ENCODE measurements around the gene YTHDC1. TPM values are rescaled to one million over a fixed set of nuclear protein-coding genes. Genes with fewer than 3 reads are reported as not detected.
A peak's percentile ranks its signal among the peaks of the same experiment; 100 is the strongest.

The YTHDC1 gene
- total and polyA plus RNA-seq, 2 of the 4 experiments (the other 2 are of a cell fraction): 31.9 to 32.7 TPM

- DNase-seq (peak; percentile 70), ATAC-seq (ENCODE audit: low read depth) (peak; percentile 70)
- peak overlapping the region; percentile 49; the same call in 1 of the 2 replicates for H3K14ac ChIP-seq (replicated peaks; ENCODE audit: low read depth, low read length)
- H4K5ac ChIP-seq (ENCODE audit: low read depth, low read length): peak overlapping the region; percentile 45; the same call in 1 of the 2 replicates
- no peaks in the 10 kb centered on the region for H3K79me1 ChIP-seq (ENCODE audit: low read depth in 1 of 2, low read length in 2 of 2)
- H4K91ac ChIP-seq (ENCODE audit: insufficient read depth, low read depth, low read length): no peak overlapping the region
- BruUV-seq (replicated peaks): no TSS peak
- no peaks in the 10 kb centered on the region for H3K9me1 ChIP-seq (ENCODE audit: insufficient read depth, low read length)
- no peak overlapping the region for H3K4me3 ChIP-seq (ENCODE audit: insufficient read depth, low read depth, low read length)
- peak overlapping the region; percentile 73 for H2BK120ac ChIP-seq (ENCODE audit: low read depth, low read length)
- H2AK5ac ChIP-seq (ENCODE audit: low read depth, low read length): peak overlapping the region; percentile 5; the same call in 1 of the 2 replicates
- H3K9ac ChIP-seq (ENCODE audit: low read depth, low read length): no peak overlapping the region
- no peak overlapping the region for H3K23ac ChIP-seq (ENCODE audit: low read depth, low read length)
- peak overlapping the region in 1 of 2 experiments; percentile 72; a peak in 2 of 4 replicates for H4K8ac ChIP-seq (ENCODE audit: low read depth in 2 of 2, low read length in 2 of 2)
- intact Hi-C loops (cut with micrococcal nuclease) (loop anchor here (1.0 kb wide), 1 partner anchor 11 kb away; the partner anchor contains the start of gene YTHDC1), in situ Hi-C loops (cut with MboI; ENCODE audit: low sequenced_read_pairs) (no loop called here), dilution Hi-C loops (cut with HindIII; ENCODE audit: low sequenced_read_pairs, unreplicated experiment) (no loop called here)
- no peaks in the 10 kb centered on the region for H4K20me1 ChIP-seq (ENCODE audit: insufficient read depth, low read length)
- H2AK9ac ChIP-seq (replicated peaks; ENCODE audit: low read depth, low read length, poor library complexity): no peak overlapping the region
- ChIA-PET CTCF (interaction anchor here (1.5 kb wide), 1 partner anchor 11 kb away, joined by 4 read pairs; no protein-coding TSS in a partner anchor), POLR2A (ENCODE audit: unreplicated experiment) (no interaction called here)
- H3K18ac ChIP-seq (ENCODE audit: low read depth, low read length): peak overlapping the region; percentile 26; the same call in 1 of the 2 replicates
- peak overlapping the region; percentile 30 for H3K4ac ChIP-seq (ENCODE audit: low read depth, low read length)
- H3K36me3 ChIP-seq (ENCODE audit: control insufficient read depth, insufficient read depth, low read length): no peaks in the 10 kb centered on the region; the same call in 1 of the 2 replicates
- peak overlapping the region; percentile 80 for H2BK5ac ChIP-seq (ENCODE audit: low read depth, low read length, poor library complexity, severe bottlenecking)
- peaks cover 6% of the 10 kb centered on the region for H3K4me1 ChIP-seq (ENCODE audit: control insufficient read depth, insufficient read depth, low read length)
- H2BK15ac ChIP-seq (ENCODE audit: low read depth, low read length): no peak overlapping the region
- H2BK20ac ChIP-seq (ENCODE audit: low read depth, low read length): peak overlapping the region; percentile 9; the same call in 1 of the 2 replicates
- no peak overlapping the region for H3K4me2 ChIP-seq (ENCODE audit: low read depth, low read length)
- TF ChIP-seq RCOR1 (IDR thresholded peaks at IDR 0.05; ENCODE audit: insufficient replicate concordance, low read length): peak; percentile 11
- TF ChIP-seq, protein P1, sequence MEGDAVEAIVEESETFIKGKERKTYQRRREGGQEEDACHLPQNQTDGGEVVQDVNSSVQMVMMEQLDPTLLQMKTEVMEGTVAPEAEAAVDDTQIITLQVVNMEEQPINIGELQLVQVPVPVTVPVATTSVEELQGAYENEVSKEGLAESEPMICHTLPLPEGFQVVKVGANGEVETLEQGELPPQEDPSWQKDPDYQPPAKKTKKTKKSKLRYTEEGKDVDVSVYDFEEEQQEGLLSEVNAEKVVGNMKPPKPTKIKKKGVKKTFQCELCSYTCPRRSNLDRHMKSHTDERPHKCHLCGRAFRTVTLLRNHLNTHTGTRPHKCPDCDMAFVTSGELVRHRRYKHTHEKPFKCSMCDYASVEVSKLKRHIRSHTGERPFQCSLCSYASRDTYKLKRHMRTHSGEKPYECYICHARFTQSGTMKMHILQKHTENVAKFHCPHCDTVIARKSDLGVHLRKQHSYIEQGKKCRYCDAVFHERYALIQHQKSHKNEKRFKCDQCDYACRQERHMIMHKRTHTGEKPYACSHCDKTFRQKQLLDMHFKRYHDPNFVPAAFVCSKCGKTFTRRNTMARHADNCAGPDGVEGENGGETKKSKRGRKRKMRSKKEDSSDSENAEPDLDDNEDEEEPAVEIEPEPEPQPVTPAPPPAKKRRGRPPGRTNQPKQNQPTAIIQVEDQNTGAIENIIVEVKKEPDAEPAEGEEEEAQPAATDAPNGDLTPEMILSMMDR (conservative IDR thresholded peaks at IDR 0.05; ENCODE audit: low read depth, low read length): no peak
- no peak for TF ChIP-seq ELK1 (IDR thresholded peaks at IDR 0.05; ENCODE audit: borderline replicate concordance, low read depth, low read length)
- peak; percentile 80 for TF ChIP-seq BHLHE40 (IDR thresholded peaks at IDR 0.05; ENCODE audit: low read depth, low read length)
- no peak for TF ChIP-seq MXI1 (IDR thresholded peaks at IDR 0.05; ENCODE audit: borderline replicate concordance, low read depth, low read length)
- no peak for TF ChIP-seq MAZ (IDR thresholded peaks at IDR 0.05; ENCODE audit: borderline replicate concordance, low read depth, low read length)
- peak; percentile 94 for TF ChIP-seq CEBPB (IDR thresholded peaks at IDR 0.05; ENCODE audit: low read depth, low read length)
- WGBS, 2 experiments (ENCODE audit: extremely low coverage in 2 of 2, insufficient read length in 1 of 2): 50% methylated on average over 2 of the region's 3 CpGs; no CpG with 5 or more reads in 1 of the 2 experiments
- H3K9me3 ChIP-seq (ENCODE audit: control insufficient read depth, insufficient read depth, low read length): no peaks in the 10 kb centered on the region
- peak overlapping the region; percentile 30; the same call in 1 of the 2 replicates for H3K27ac ChIP-seq (ENCODE audit: insufficient read depth, low read length)
- peak overlapping the region; percentile 82 for H2AFZ ChIP-seq (replicated peaks; ENCODE audit: low read length, poor library complexity)
- H3K56ac ChIP-seq (ENCODE audit: extremely low read depth, insufficient read depth, low read length): no peak overlapping the region; the same call in 1 of the 2 replicates
- H3K27me3 ChIP-seq (ENCODE audit: control insufficient read depth, insufficient read depth, low read length): no peaks in the 10 kb centered on the region
Observed at GRCh38 chr4:68361146-68361589, 11.3 kb upstream of the YTHDC1 start.

All from IMR-90 (cell line).